SIG-M5 treated with dmso at 0.1 percent for 504 hours (cell line): ENCODE data around the gene MYO3A.
"Not testable (repeated sequence)": the region's sequence is repeated elsewhere in the genome, so short reads cannot be mapped to it uniquely, and the experiment has no call there.

ENCODE experiments used
- DNase-seq: peaks from one replicate; lab custom pipeline; 2025; ENCODE audit not compliant: unreplicated experiment; lab: John Stamatoyannopoulos, UW

MYO3A gene

GRCh38 chr10:26085549-26085948 lies 151.5 kb downstream of the MYO3A start:
- DNase-seq = no peak

- DNase-seq = no peak
These were observed 153.6 kb downstream of the MYO3A start for GRCh38 chr10:26087666-26088065.

GRCh38 chr10:26090026-26090425 lies 156.0 kb downstream of the MYO3A start:
- DNase-seq = peak; percentile 61

- no peak for DNase-seq
These were observed 156.7 kb downstream of the MYO3A start for GRCh38 chr10:26090762-26091161.

- DNase-seq = no peak
These were observed 159.2 kb downstream of the MYO3A start for GRCh38 chr10:26093229-26093628.

- DNase-seq = no peak
These were observed 161.8 kb downstream of the MYO3A start for GRCh38 chr10:26095781-26096180.

- not testable (repeated sequence) for DNase-seq
These were observed 163.5 kb downstream of the MYO3A start for GRCh38 chr10:26097549-26097948.

GRCh38 chr10:26112532-26112931 lies 178.5 kb downstream of the MYO3A start:
- DNase-seq = no peak

GRCh38 chr10:26138613-26139012 lies 204.6 kb downstream of the MYO3A start:
- DNase-seq = no peak

- no peak for DNase-seq
These were observed 222.0 kb downstream of the MYO3A start for GRCh38 chr10:26156019-26156418.

GRCh38 chr10:26157734-26158133 lies 223.7 kb downstream of the MYO3A start:
- DNase-seq = no peak

- DNase-seq = no peak
These were observed 235.4 kb downstream of the MYO3A start for GRCh38 chr10:26169466-26169865.

GRCh38 chr10:26172131-26172530 lies 238.1 kb downstream of the MYO3A start:
- DNase-seq = no peak

GRCh38 chr10:26173837-26174236 lies 239.8 kb downstream of the MYO3A start:
- no peak for DNase-seq

GRCh38 chr10:26177341-26177740 lies 243.3 kb downstream of the MYO3A start:
- DNase-seq = no peak

GRCh38 chr10:26194275-26194674 lies 260.2 kb downstream of the MYO3A start:
- DNase-seq = no peak

GRCh38 chr10:26197248-26197647 lies 263.2 kb downstream of the MYO3A start:
- DNase-seq = no peak

- DNase-seq = no peak
These were observed 264.1 kb downstream of the MYO3A start for GRCh38 chr10:26198119-26198518.

GRCh38 chr10:26199841-26200240 lies 265.8 kb downstream of the MYO3A start:
- no peak for DNase-seq

- DNase-seq = no peak
These were observed 271.2 kb downstream of the MYO3A start for GRCh38 chr10:26205223-26205622.

GRCh38 chr10:26211781-26212444 lies 277.9 kb downstream of the MYO3A start:
- DNase-seq = no peak

GRCh38 chr10:26212511-26212910 lies 278.5 kb downstream of the MYO3A start:
- DNase-seq = no peak

- DNase-seq = no peak
These were observed 279.2 kb downstream of the MYO3A start for GRCh38 chr10:26213157-26213800.
